H9 (cell line): Measurements from ENCODE around the gene GRID1. TPM values are rescaled to one million over a fixed set of nuclear protein-coding genes. Genes with fewer than 3 reads are reported as not detected.

ENCODE experiments used
- DNase-seq: peaks from one replicate; pipeline ENCODE4 v3.0.0-alpha.2; 2017
- H2AFZ ChIP-seq: one replicate; pipeline ENCODE4 v1.6.1; 2013; ENCODE audit warnings: mild to moderate bottlenecking, low read length, control low read depth, moderate library complexity
- H2AK5ac ChIP-seq: 2 replicates; pipeline ENCODE4 v1.6.1; 2013; ENCODE audit warnings: low read length, control low read depth, mixed read lengths; ENCODE audit not compliant: insufficient read length
- H2BK120ac ChIP-seq: one replicate; pipeline ENCODE4 v1.6.1; 2013; ENCODE audit warnings: low read depth, mild to moderate bottlenecking, low read length, control low read depth, inconsistent platforms; ENCODE audit not compliant: poor library complexity, severe bottlenecking
- H2BK12ac ChIP-seq: 2 replicates; pipeline ENCODE4 v1.6.1; 2013; ENCODE audit warnings: low read length, control low read depth, mixed read lengths, low read depth; ENCODE audit not compliant: insufficient read length
- H2BK15ac ChIP-seq: 2 replicates; pipeline ENCODE4 v1.6.1; 2013; ENCODE audit warnings: low read depth, low read length, control low read depth
- H2BK20ac ChIP-seq: one replicate; pipeline ENCODE4 v1.6.1; 2013; ENCODE audit warnings: low read depth, mild to moderate bottlenecking, low read length, control low read depth, inconsistent platforms; ENCODE audit not compliant: poor library complexity, severe bottlenecking
- H2BK5ac ChIP-seq: 2 replicates; pipeline ENCODE4 v1.6.1; 2013; ENCODE audit warnings: low read length, control low read depth, mixed read lengths; ENCODE audit not compliant: insufficient read length
- H3K14ac ChIP-seq: 2 replicates; pipeline ENCODE4 v1.6.1; 2013; ENCODE audit warnings: low read length, control low read depth; ENCODE audit not compliant: insufficient read depth
- H3K18ac ChIP-seq: 2 replicates; pipeline ENCODE4 v1.6.1; 2013; ENCODE audit warnings: low read depth, mild to moderate bottlenecking, mixed read lengths, low read length, control low read depth; ENCODE audit not compliant: insufficient read length
- H3K23ac ChIP-seq: 2 replicates; pipeline ENCODE4 v1.6.1; 2013; ENCODE audit warnings: low read length, control low read depth, mixed read lengths, low read depth; ENCODE audit not compliant: insufficient read length
- H3K23me2 ChIP-seq: 2 replicates; pipeline ENCODE4 v1.6.1; 2013; ENCODE audit warnings: low read depth, mild to moderate bottlenecking, mixed read lengths, low read length, control low read depth; ENCODE audit not compliant: insufficient read length, poor library complexity, severe bottlenecking
- H3K27ac ChIP-seq: 2 replicates; pipeline ENCODE4 v1.5.1; 2013; ENCODE audit warnings: low read length, control low read depth, mixed read lengths, low read depth; ENCODE audit not compliant: insufficient read length
- H3K27me3 ChIP-seq: 2 replicates; pipeline ENCODE4 v1.6.1; 2013; ENCODE audit warnings: low read length, control low read depth, inconsistent platforms; ENCODE audit not compliant: insufficient read depth
- H3K4ac ChIP-seq: 2 replicates; pipeline ENCODE4 v1.6.1; 2013; ENCODE audit warnings: low read depth, mild to moderate bottlenecking, control low read depth, inconsistent platforms, low read length, moderate library complexity
- H3K4me1 ChIP-seq: 2 replicates; pipeline ENCODE4 v1.6.1; 2013; ENCODE audit warnings: low read length, control low read depth, inconsistent platforms; ENCODE audit not compliant: insufficient read depth
- H3K4me2 ChIP-seq: 2 replicates; pipeline ENCODE4 v1.6.1; 2013; ENCODE audit warnings: low read length, control low read depth, mixed read lengths; ENCODE audit not compliant: insufficient read length, insufficient read depth
- H3K56ac ChIP-seq: 2 replicates; pipeline ENCODE4 v1.6.1; 2013; ENCODE audit warnings: low read depth, mild to moderate bottlenecking, mixed read lengths, low read length, control low read depth; ENCODE audit not compliant: insufficient read length
- H3K79me1 ChIP-seq: 2 replicates; pipeline ENCODE4 v1.6.1; 2013; ENCODE audit warnings: low read depth, mild to moderate bottlenecking, moderate library complexity, low read length, control low read depth, inconsistent platforms; ENCODE audit not compliant: insufficient read depth, poor library complexity, severe bottlenecking
- H3K79me2 ChIP-seq: 2 replicates; pipeline ENCODE4 v1.6.1; 2013; ENCODE audit warnings: low read length, control low read depth, inconsistent platforms; ENCODE audit not compliant: insufficient read depth
- H3K9ac ChIP-seq: 2 replicates; pipeline ENCODE4 v1.6.1; 2013; ENCODE audit warnings: low read length, control low read depth, mixed read lengths; ENCODE audit not compliant: insufficient read length; ENCODE audit errors: extremely low read depth
- H3K9me3 ChIP-seq: one replicate; pipeline ENCODE4 v1.6.1; 2013; ENCODE audit warnings: low read depth, low read length, inconsistent platforms; ENCODE audit not compliant: control insufficient read depth
- H3T11ph ChIP-seq: one replicate; pipeline ENCODE4 v1.6.1; 2013; ENCODE audit warnings: mild to moderate bottlenecking, low read length, control low read depth, inconsistent platforms
- H4K20me1 ChIP-seq: one replicate; pipeline ENCODE4 v1.6.1; 2013; ENCODE audit not compliant: control insufficient read depth, insufficient read length, insufficient read depth
- H4K5ac ChIP-seq: 2 replicates; pipeline ENCODE4 v1.6.1; 2013; ENCODE audit warnings: low read depth, mild to moderate bottlenecking, mixed read lengths, low read length, control low read depth; ENCODE audit not compliant: insufficient read length
- H4K8ac ChIP-seq: replicated peaks from 2 replicates; pipeline ENCODE4 v1.6.1; 2013; ENCODE audit warnings: low read length, control low read depth, mixed read lengths, low read depth; ENCODE audit not compliant: insufficient read length
- H4K91ac ChIP-seq: 2 replicates; pipeline ENCODE4 v1.6.1; 2013; ENCODE audit warnings: low read depth, mild to moderate bottlenecking, moderate library complexity, mixed read lengths, low read length, control low read depth; ENCODE audit not compliant: insufficient read length
- H3K27ac Mint-ChIP-seq, 3 experiments: 2 replicates in 2 of 3; 3 replicates in 1 of 3; pipeline ENCODE4 v1.8.0; 2020 to 2021; ENCODE audit warnings: mixed read lengths in 3 of 3, mild to moderate bottlenecking in 1 of 3, moderate library complexity in 1 of 3
- H3K27me3 Mint-ChIP-seq: 2 replicates; pipeline ENCODE4 v1.8.0; 2021; ENCODE audit warnings: low read depth, mild to moderate bottlenecking, moderate library complexity, mixed read lengths
- H3K36me3 Mint-ChIP-seq, 3 experiments: 2 replicates in 2 of 3; 3 replicates in 1 of 3; pipeline ENCODE4 v1.8.0; 2020 to 2021; ENCODE audit warnings: low read depth in 3 of 3, mixed read lengths in 3 of 3; ENCODE audit not compliant: insufficient read depth in 1 of 3
- H3K4me1 Mint-ChIP-seq, 2 experiments: 2 replicates each; pipeline ENCODE4 v1.8.0; 2020; ENCODE audit warnings: mixed read lengths in 2 of 2
- H3K4me3 Mint-ChIP-seq, 2 experiments: 2 replicates in 1 of 2; 3 replicates in 1 of 2; pipeline ENCODE4 v1.8.0; 2020 to 2021; ENCODE audit warnings: mild to moderate bottlenecking in 2 of 2, mixed read lengths in 2 of 2, moderate library complexity in 1 of 2
- H3K9me3 Mint-ChIP-seq, 2 experiments: 2 replicates in 1 of 2; 3 replicates in 1 of 2; pipeline ENCODE4 v1.8.0; 2020; ENCODE audit warnings: mild to moderate bottlenecking in 2 of 2, mixed read lengths in 2 of 2, moderate library complexity in 1 of 2
- WGBS: extraction: QIAGEN DNeasy Blood & Tissue Kit; methylation state at CpG from one replicate; pipeline ENCODE4 v1.1.7; 2013; ENCODE audit warnings: missing lambda C conversion rate, low lambda C conversion rate, mixed read lengths; ENCODE audit not compliant: insufficient read length; ENCODE audit errors: extremely low coverage; 5-methylcytosine and 5-hydroxymethylcytosine counted together
- total RNA-seq: library from RNA; stranded (reverse); gene quantifications from 2 replicates; pipeline ENCODE4 v1.2.1, GENCODE V29; 2021
- TF ChIP-seq, protein P1 (sequence below): fragments of 200-600 bp; sonication (generic); conservative IDR thresholded peaks from 3 replicates; pipeline ENCODE4 v1.8.0; 2021; ENCODE audit warnings: antibody characterized with exemption, mild to moderate bottlenecking

Gene GRID1
- total RNA-seq, 1 experiment from 2014 or later: 0.35 TPM

DNA sequence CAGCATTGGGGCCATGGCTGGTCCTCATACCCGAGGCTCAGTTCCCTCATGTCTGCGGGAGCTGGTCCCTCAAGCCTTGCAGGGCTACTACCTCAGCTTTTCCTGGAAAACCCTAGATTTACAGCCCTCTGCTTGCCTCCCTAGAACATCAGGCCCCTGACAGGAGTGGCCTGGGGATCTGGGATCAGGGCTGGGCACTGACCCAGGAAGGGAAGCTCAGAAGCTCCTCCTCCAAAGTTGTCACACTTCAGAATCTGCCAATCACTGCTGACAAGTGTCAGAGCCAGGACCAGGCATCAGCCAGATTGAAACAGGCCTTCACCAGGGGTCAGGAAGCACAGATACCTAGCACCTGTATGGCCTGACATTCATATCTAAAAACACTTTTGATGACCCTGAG, 115.2 kb downstream of the GRID1 start:
- Histone ChIP-seq H4K20me1 (no peaks in the 10 kb centered on the region), H3K4me2 (no peak overlapping the region), H3K27ac (no peak overlapping the region), H4K5ac (no peak overlapping the region), H4K8ac (no peak overlapping the region), H2BK120ac (no peak overlapping the region), H3K4me1 (peaks cover 7% of the 10 kb centered on the region; the same call in 1 of the 2 replicates), H3K23ac (no peak overlapping the region), H2AK5ac (no peak overlapping the region), H2BK20ac (no peak overlapping the region), H3K23me2 (no peaks in the 10 kb centered on the region), H2AFZ (no peak overlapping the region), H3T11ph (no peak overlapping the region), H3K14ac (no peak overlapping the region), H3K27me3 (no peaks in the 10 kb centered on the region), H3K18ac (no peak overlapping the region), H2BK15ac (no peak overlapping the region), H3K79me1 (no peaks in the 10 kb centered on the region), H3K79me2 (no peaks in the 10 kb centered on the region), H3K56ac (no peak overlapping the region), H4K91ac (no peak overlapping the region), H2BK5ac (no peak overlapping the region), H3K9me3 (no peaks in the 10 kb centered on the region), H2BK12ac (no peak overlapping the region), H3K9ac (no peak overlapping the region), H3K4ac (no peak overlapping the region)
- Mint-ChIP-seq H3K36me3 (peaks cover 0 to 9% (median 2%) of the 10 kb centered on the region in 3 experiments; a peak in 5 of 7 replicates), H3K4me3 (no peak overlapping the region), H3K4me1 (peaks cover 14 to 16% of the 10 kb centered on the region in 2 experiments), H3K27me3 (peaks cover 4% of the 10 kb centered on the region), H3K9me3 (peaks cover 8 to 12% of the 10 kb centered on the region in 2 experiments; a peak in 4 of 5 replicates), H3K27ac (no peak overlapping the region)
- no peak for DNase-seq
- WGBS: no CpG with 5 or more reads among the region's 2 CpGs
- TF ChIP-seq, protein P1, sequence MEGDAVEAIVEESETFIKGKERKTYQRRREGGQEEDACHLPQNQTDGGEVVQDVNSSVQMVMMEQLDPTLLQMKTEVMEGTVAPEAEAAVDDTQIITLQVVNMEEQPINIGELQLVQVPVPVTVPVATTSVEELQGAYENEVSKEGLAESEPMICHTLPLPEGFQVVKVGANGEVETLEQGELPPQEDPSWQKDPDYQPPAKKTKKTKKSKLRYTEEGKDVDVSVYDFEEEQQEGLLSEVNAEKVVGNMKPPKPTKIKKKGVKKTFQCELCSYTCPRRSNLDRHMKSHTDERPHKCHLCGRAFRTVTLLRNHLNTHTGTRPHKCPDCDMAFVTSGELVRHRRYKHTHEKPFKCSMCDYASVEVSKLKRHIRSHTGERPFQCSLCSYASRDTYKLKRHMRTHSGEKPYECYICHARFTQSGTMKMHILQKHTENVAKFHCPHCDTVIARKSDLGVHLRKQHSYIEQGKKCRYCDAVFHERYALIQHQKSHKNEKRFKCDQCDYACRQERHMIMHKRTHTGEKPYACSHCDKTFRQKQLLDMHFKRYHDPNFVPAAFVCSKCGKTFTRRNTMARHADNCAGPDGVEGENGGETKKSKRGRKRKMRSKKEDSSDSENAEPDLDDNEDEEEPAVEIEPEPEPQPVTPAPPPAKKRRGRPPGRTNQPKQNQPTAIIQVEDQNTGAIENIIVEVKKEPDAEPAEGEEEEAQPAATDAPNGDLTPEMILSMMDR: no peak
